CD4-positive, alpha-beta T cell treated with Interleukin-6 for 4 hours (primary cell): ENCODE results near the gene IRF9.
A peak's percentile ranks its signal among the peaks of the same experiment; 100 is the strongest.

Experiments used
- DNase-seq: peaks from one replicate; pipeline ENCODE4 v3.0.0-alpha.2; 2020; ENCODE audit warnings: mixed read lengths

The IRF9 gene, protein sequence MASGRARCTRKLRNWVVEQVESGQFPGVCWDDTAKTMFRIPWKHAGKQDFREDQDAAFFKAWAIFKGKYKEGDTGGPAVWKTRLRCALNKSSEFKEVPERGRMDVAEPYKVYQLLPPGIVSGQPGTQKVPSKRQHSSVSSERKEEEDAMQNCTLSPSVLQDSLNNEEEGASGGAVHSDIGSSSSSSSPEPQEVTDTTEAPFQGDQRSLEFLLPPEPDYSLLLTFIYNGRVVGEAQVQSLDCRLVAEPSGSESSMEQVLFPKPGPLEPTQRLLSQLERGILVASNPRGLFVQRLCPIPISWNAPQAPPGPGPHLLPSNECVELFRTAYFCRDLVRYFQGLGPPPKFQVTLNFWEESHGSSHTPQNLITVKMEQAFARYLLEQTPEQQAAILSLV

DNA sequence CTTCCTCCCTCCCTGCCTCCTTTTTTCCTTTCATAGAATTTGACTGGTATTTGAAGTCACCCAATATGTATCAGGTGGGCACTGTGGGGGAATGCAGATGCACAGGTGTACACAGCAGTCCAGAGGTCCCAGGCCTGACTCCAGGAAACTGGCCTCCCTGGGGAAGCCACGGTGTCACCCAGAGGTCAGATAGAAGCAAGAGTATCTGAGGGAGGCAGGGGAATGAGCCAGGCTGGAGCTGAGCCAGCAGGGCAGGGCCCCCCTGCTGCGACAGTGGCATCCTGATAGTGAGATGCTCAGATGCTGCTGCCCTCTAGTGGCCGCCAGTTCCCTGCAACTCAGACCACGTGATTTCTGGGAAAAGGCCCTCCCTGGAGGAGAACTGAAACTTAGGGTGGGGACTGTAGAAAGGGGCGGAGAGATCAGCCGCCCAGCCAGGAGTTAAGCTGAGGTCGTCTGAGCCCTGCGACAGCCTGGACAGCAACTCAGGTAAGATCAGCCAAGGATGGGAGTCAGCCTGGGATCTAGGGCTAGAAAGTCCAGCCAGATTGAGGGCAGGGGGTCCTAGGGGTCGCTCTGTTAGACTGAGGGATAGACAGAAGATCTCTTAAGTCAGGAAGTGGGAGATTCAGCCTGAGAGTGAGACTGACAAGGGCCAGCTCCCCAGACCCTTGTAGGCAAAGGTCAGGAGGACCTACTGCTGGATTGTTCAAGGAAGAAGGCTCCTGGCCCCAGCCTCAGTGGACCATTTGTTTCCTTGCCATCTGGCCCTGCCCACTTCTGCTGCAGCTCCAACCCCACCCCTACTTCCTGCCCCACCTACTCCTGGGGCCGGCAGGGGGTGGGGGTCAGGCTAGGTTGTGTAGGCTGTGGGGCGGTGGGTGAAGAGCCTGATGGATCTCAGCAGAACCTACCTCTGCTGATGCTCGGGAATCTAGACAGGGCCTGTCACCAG, at the start of gene IRF9:
Gene IRF9, plus strand, starts transcription at position 416 of the 955 bp plus-strand sequence. CDS start 880 bp downstream, outside the sequence.
- peak; percentile 98 for DNase-seq

DNA sequence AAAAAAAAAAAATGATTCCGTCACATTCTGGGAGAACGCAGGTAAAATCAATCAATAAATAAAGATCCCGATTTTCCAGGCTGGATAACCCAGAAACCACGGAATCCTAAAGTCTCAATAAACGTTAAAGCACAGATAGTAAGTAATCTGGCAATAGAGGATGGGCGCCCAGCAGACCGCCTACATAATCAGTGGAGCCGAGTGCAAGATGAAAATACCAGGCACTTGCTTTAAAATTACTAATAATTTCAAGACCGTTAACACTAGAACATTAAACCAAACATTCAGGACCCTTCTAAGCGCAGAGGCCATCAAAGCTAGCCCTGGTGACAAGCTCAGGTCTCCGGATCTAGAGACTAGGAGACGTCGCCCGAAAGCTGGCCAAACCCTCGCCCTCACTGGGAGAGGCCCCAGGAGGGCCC, 47.7 kb upstream of the IRF9 start:
- no peak for DNase-seq

DNA sequence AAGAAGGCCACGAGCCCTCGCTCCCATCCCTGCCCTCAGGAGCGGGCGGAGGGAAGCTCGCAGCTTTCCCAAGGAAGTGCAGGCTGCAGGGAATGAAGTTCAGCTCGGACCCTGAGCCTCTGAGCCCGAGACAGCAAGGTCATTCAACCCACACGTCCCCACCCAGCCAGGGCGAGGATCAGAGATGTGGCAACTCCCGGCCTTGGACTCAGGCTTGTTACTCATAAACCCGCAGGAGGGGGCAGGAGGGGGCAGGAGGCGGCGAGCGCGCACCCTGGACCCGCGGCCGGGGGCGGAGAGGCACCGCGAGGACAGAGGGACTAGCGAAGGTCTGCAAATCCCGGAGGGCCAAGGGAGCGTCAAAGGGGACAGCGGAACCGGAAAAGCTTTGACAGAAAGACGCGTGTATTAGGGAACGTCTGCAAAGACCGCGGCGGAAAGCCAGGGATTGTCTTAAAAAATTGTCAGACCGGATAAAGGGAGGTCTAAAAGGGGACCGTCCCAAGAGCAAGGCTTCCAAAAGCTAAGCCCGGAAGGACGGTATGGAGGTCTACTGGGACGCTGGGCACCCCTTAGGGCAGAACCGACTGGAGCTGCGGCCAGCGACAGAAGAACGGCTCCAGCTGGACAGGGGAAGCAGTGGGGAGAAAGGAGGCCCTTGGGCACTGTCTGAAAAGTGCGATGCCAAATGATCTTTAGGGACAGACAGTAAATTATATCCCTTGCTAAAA, 47.1 kb upstream of the IRF9 start:
- DNase-seq = peak; percentile 78

DNA sequence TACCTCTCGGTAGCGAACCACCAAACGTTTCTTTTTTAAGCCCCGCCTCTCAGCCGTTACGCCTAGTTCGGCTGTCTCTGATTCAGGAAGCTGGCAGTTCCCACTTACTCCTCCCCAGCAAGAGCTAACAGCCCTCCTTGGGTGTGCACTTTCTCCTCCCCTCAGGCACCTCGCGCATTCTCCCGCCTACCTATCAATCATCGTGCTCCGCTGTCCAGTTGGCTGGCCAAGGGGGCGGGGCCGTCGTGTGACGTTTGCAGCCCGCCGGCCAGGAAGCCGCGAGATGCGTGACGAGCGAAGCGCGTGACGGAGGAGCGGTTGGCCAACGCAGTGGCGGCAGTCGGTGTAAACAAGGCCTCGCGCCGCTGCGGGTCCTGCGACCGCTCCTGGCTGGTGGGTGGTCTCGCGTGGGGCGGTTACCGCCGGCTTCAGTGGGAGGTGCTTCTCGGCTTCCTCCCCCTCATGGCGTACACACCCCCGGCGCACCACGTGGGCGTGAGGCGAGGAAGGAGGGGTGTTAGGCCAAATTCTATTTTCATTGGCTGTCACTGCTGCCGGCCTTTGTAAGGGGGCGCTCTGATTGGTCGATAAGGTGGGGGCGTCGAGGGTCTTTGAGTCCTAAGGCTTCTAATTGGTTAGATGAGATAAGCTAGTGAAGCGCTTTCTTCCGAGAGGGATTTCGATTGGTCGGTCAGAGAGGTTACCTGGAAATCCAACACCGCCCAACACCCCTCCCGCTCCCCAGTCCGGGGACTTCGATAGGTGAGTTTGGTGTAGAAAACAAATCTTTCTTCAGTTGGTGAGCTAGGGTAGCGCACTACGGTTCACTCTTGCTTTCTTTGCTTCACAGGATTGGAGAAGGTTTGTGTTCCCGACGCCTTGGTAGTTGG, 46.3 kb upstream of the IRF9 start, which contains the start of the genes DCAF11 and NRL:
Gene DCAF11, plus strand, starts transcription at position 246 of the 890 bp plus-strand sequence. CDS start 818 bp downstream, outside the sequence.
Gene NRL, minus strand, starts transcription at position 418 of the 890 bp plus-strand sequence. CDS start 32,101 bp downstream, outside the sequence.
- peak; percentile 99 for DNase-seq

DNA sequence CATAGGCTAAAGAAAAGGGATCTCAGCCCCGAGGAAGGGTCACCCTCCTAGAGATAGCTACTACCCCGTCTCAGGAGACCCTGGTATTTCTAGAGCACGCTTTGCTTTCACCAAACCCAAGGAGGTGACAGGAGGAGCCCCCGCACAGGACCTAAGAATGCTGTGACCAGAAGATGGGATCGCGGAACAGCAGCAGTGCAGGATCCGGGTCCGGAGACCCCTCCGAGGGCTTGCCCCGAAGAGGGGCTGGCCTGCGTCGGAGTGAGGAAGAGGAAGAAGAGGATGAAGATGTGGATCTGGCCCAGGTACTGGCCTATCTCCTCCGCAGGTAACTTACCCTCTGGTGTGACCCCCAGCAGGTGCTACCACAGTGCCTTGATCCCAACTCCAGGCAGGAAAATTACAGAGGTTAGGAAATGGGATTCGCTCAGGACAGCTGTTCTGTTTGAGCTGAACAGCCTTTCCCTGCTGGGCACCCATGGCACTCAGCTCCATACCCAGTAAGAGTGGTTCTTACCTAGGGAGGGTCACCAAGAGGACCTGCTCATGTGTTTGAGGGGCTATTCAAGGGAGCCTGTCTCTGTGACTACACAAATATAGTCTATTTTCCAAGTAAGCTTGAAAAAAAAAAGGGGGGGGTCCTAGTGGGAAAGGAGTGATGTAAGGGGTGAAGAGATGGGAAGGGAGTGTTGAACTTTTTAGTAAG, 45.5 kb upstream of the IRF9 start:
- DNase-seq = no peak

DNA sequence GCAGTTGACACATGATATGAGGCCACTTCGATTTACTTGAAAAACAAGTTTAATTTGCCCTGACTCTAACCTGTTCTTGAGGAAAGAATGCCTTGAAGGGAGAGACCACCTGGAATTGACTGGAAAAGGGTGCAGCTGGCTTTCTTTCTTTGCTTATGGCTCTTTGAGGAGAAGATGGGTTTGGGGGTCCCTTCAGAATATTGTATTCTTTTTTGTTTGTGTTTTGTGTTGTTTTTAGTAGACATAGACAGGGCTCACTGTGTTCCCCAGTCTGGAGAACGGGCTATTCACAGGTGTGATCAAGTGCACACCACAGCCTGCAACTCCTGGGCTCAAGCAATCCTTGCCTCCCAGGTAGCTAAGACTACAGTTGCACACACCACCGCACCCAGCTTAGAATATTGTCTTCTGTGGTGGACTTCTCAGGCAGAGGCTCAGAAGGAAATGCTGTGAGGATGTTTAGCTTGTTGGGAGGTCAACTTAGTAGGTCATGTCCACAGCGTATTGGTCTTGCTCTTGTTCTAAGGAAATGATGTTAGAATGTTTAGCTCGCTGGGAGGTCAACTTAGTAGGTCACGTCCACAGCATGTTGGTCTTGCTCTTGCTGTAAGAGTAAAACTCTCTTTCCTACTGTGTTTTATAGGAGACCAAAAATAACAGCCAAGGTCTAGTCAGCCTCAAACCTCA, 44.8 kb upstream of the IRF9 start:
- no peak for DNase-seq

DNA sequence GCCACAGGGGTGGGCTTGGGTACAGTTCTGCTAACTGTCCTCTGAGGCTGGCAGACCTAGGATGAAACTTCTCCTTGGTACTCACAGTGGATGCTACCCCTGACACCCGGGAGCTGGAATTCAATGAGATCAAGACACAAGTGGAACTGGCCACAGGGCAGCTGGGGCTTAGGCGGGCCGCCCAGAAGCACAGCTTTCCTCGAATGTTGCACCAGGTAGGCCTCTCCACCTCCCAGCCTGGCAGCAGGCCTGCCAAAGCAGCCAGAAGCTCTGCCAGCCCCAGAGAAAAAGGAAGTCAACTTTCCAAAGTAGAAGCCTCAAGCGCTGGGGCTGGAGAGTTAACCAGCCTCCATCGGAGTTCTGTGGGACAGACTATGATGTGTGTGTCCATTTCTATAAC, 43.9 kb upstream of the IRF9 start:
- no peak for DNase-seq

DNA sequence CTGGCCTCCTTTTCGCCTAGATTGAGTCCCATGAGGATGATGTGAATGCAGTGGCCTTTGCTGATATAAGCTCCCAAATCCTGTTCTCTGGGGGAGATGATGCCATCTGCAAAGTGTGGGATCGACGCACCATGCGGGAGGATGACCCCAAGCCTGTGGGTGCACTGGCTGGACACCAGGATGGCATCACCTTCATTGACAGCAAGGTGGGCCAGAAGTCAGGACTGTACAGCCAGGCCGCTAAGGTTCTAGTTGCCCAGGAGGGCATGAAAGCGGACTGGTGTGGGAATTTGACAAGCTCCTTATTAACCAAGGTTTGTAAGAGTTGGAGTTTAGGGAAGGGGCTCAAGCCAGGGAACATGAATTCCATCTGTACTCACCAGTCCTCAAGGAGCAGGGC, 41.4 kb upstream of the IRF9 start:
- no peak for DNase-seq

DNA sequence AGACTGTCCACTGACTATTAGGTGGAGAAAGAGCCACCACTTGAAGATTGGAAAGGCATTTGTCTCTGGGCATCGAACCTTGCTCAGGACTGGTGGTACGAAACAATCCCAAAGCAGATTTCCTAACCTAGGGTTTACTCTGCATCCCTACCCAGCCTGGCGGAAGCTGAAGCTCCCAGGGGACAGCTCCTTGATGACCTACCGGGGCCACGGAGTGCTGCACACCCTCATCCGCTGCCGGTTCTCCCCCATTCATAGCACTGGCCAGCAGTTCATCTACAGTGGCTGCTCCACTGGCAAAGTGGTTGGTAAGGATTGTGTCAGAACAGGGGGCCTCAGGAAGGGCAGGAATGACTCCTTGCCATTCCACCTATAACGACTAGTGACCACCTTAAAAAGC, 39.9 kb upstream of the IRF9 start:
- DNase-seq = no peak

DNA sequence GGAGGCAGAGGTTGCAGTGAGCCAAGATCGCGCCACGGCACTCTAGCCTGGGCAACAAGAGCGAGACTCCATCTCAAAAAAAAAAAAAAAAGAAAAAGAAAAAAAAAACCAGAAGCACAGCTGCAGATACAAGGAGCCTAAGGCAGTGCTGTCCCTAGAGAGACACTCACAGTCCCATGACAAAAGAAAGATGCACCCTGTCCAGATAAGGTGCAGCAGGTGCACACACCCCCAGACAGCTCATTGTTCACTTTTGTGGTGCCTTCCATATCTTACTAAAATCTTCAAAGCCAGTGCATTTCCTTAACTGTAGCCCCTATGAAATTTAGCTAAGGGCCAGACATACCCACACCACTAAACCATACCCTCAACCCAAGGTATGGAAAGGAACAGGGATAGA, 38.6 kb upstream of the IRF9 start:
- no peak for DNase-seq

DNA sequence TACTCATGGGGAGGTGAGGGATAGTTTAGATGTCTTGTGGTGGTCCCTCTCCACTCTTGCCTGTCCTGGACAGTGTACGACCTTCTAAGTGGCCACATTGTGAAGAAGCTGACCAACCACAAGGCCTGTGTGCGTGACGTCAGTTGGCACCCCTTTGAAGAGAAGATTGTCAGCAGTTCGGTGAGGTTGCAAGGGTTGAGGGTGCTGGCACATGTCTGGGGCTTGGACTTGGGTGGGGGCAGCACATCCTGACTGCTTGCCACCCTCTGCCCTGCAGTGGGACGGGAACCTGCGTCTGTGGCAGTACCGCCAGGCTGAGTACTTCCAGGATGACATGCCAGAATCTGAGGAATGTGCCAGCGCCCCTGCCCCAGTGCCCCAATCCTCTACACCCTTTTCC, 38.2 kb upstream of the IRF9 start:
- DNase-seq = no peak

DNA sequence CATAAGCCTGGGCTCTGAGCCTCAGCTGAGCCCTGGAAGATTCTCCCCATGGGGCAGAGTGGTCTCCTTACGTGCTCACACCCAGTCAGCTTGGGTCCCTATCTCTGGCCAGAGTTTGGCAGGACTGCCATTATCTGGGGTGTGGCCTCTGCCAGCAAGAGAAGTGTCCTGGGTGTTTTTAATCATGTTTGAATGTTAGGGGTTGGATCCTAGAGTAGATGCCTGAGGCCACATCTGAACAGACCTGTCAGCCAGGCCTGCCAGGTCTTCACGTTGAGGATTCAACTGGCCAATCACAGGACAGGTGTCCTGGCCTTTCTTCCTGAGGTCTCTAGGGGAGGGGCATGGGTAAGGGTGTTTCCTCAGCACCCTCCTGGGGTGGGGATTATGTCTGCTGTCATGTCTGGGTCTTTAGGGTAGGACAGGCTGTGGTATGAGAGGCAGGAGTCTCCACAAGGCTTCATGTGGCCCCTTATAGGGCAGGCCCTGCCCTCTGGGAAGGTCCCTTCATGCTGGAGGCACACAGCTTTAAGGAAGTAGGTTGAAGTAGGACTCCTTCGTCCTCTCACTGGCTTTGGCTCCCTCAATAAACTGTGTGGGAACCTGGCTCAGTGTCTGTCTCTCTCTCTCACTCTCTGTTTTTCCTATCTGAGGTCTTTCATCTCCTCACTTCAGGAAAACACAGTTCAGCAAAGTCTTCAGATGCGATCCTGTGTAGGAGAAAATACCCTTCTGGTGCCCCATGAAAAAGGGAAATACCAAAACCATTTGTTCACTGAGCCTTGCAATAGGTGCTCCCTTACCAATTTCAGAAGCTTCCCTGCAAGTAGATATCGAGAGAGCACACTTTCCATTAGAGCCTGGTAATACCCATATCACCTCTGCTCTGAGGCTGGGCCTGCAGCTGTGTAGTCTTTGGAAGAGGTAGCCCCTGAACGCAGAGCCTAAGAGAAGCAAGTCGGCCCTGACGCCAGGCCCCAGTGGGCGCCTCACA, 37.3 kb upstream of the IRF9 start:
- DNase-seq = no peak

DNA sequence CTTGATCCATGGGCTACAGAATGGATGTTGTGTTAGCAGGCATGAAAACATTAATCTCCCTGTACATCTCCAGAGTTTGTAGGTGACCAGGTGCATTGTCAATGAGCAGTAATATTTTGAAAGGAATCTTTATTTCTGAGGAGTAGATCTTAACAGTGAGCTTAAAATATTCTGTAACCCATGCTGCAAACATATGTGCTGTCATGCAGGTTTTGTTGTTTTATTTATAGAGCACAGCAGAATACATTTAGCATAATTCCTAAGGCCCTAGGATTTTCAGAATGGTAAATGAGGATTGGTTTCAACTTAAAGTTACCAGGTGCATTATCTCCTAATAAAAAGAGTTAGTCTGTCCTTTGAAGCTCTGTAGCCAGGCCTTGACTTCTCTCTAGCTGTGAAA, 34.1 kb upstream of the IRF9 start:
- DNase-seq = no peak

DNA sequence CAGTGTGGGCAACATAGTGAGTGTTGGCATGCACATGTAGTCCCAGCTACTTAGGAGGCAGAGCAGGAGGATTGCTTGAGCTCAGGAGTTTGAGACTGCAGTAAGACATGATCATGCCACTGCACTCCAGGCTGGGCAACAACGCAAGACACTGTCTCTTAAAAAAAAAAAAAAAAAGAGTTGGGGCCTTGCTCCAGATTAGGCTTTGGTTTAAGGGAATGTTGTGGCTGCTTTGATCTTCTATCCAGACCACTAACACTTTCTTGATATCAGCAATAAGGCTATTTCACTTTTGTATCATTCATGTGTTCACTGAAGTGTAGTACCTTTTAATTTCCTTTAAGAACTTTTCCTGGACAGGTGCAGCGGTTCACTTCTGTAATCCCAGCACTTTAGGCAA, 33.4 kb upstream of the IRF9 start:
- DNase-seq = no peak

DNA sequence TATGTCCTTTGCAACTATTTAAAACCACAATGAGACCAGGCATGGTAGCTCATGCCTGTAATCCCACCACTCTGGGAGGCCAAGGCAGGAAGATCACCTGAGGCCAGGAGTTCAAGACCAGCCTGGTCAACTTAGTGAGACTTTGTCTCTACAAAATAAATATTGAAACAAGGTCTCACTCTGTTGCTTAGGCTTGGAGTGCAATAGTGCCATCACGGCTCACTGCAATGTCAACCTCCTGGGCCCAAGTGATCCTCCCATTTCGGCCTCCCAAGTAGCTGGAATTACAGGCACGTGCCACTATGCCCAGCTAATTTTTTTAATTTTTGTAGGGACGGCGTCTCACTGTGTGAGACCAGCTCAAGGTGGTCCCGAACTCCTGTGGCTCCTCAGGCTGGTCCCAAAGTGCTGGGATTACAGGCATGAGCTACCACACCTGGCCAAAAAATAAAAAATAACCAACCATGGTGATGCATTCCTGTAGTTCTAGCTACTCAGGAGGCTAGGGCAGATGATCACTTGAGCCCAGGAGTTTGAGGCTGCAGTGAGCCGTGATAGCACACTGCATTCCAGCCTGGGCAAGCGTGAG, 31.6 kb upstream of the IRF9 start:
- no peak for DNase-seq

DNA sequence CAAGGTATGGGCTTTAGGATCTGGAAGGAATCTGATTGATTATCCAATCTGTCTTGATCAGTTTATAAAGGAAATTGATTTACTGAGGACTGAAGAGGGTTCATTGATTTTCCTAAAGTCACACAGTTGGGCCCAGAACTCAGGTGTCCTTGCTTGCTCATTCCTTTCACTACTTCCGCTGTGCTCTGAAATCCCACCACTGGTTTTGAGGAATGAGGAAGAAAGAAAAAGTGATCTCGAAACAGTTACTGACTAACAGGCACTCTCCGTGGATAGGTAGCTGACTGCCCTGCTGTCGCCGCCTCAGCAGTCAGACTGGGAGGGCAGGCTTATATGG, 30.7 kb upstream of the IRF9 start, which contains the start of gene FITM1:
Gene FITM1, plus strand, starts transcription at position 280 of the 337 bp plus-strand sequence. CDS start 905 bp downstream, outside the sequence.
- DNase-seq = no peak

DNA sequence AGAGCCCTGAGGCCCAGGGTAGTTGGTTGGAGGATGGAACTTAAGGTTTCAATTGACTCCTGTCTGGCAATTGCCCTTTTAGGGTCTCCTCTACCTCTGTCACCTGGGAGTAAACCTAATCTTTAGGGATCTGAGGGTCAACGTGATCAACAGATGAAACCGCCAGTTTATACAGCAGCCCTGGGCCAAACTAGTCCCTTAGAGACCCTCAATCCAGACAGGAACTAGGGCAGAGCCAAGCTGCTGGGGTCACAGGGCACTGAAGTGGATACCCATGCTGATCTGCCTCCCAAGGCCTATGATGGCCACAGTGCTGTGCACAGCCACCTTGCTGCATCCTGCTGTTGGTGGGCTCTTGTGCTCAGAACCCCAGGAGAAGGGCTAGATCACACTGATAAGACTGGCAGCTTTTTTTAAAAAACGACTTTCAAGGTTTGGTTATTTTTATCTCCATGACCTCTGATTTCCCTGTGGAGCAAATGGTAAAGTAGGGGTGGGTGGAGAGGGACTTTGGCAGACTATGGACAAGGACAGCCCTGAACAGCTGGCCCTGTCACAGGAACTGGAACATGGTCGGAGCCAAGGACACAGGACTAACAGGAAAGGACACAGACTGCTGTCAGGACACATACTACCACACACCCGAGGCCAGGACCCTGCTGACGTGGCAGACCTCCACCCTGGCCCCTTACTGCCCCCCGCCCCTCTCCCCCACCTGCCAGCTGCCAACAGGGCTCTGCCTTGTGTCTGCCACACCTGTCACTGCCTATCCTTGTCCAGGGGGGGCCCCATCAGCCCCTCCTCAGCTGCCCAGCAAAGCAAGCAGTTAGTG, 30.1 kb upstream of the IRF9 start:
- DNase-seq = no peak

DNA sequence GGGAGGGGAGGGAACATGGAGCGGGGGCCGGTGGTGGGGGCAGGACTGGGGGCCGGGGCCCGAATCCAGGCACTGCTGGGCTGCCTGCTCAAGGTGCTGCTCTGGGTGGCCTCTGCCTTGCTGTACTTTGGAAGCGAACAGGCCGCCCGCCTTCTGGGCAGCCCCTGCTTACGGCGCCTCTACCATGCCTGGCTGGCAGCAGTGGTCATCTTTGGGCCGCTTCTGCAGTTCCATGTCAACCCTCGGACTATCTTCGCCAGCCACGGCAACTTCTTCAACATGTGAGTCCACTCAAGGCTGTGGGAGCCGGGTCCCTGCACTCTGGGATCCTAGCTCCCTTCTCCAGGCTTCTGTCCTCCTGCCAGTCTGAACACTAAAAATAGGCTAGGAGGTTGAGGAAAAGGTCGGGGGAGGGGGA, 29.5 kb upstream of the IRF9 start:
- no peak for DNase-seq
